Hepatocyte (in vitro differentiated cells): ENCODE data around the gene GOLGA6L1. TPM values are rescaled to one million over a fixed set of nuclear protein-coding genes. Genes with fewer than 3 reads are reported as not detected.
A peak's percentile ranks its signal among the peaks of the same experiment; 100 is the strongest.
"Not testable (repeated sequence)": the region's sequence is repeated elsewhere in the genome, so short reads cannot be mapped to it uniquely, and the experiment has no call there.

Source experiments
- DNase-seq: peaks from one replicate; pipeline ENCODE4 v3.0.0-alpha.2; 2016; ENCODE audit warnings: low spot score
- H2AFZ ChIP-seq: fragments of 200-600 bp; sonication (generic); 2 replicates; pipeline ENCODE4 v1.6.0; 2016; ENCODE audit warnings: antibody characterized with exemption, mild to moderate bottlenecking
- H3K27ac ChIP-seq: fragments of 200-600 bp; sonication (generic); 2 replicates; pipeline ENCODE4 v1.5.1; 2016; ENCODE audit warnings: mild to moderate bottlenecking
- H3K27me3 ChIP-seq: fragments of 200-600 bp; sonication (generic); 2 replicates; pipeline ENCODE4 v1.6.1; 2016
- H3K36me3 ChIP-seq: fragments of 200-600 bp; sonication (generic); replicated peaks from 2 replicates; pipeline ENCODE4 v1.5.1; 2016; ENCODE audit warnings: low read depth; ENCODE audit not compliant: insufficient read depth
- H3K4me1 ChIP-seq: fragments of 200-600 bp; sonication (generic); 2 replicates; pipeline ENCODE4 v1.5.1; 2016; ENCODE audit warnings: mild to moderate bottlenecking, moderate library complexity; ENCODE audit not compliant: insufficient read depth
- H3K4me2 ChIP-seq: fragments of 200-600 bp; sonication (generic); 2 replicates; pipeline ENCODE4 v1.6.0; 2016
- H3K4me3 ChIP-seq: fragments of 200-600 bp; sonication (generic); 2 replicates; pipeline ENCODE4 v1.5.1; 2016; ENCODE audit warnings: mild to moderate bottlenecking
- H3K79me2 ChIP-seq: fragments of 200-600 bp; sonication (generic); 2 replicates; pipeline ENCODE4 v1.6.0; 2017; ENCODE audit warnings: mild to moderate bottlenecking
- H3K9me2 ChIP-seq: fragments of 200-600 bp; sonication (generic); replicated peaks from 2 replicates; pipeline ENCODE4 v1.6.0; 2017; ENCODE audit warnings: mild to moderate bottlenecking; ENCODE audit not compliant: insufficient read depth
- H3K9me3 ChIP-seq: fragments of 200-600 bp; sonication (generic); 2 replicates; pipeline ENCODE4 v1.5.1; 2016; ENCODE audit warnings: low read depth, mild to moderate bottlenecking
- H4K20me1 ChIP-seq: fragments of 200-600 bp; sonication (generic); 2 replicates; pipeline ENCODE4 v1.6.0; 2016; ENCODE audit warnings: mild to moderate bottlenecking; ENCODE audit not compliant: insufficient read depth, poor library complexity, severe bottlenecking
- WGBS: methylation state at CpG from one replicate; pipeline ENCODE4 v1.1.6; 2016; ENCODE audit warnings: low lambda C conversion rate; ENCODE audit errors: missing lambda C conversion rate; 5-methylcytosine and 5-hydroxymethylcytosine counted together
- polyA plus RNA-seq: library from polyadenylated mRNA; unstranded; fragments of >200 nt; fragmentation: Nextera tagmentation; extraction: Ambion mirVana; gene quantifications from 2 replicates; pipeline ENCODE4 v1.2.1, GENCODE V29; 2016
- total RNA-seq: library from RNA; depleted of rRNA; stranded (reverse); fragments of >200 nt; gene quantifications from 2 replicates; pipeline ENCODE4 v1.2.3, GENCODE V29; 2014

Gene GOLGA6L1
- total RNA-seq (not detected in 2 replicates), polyA plus RNA-seq (not detected in 2 replicates)

GRCh38 chr15:23136722-23137121 is at the start of gene GOLGA6L1:
TSS of gene GOLGA6L1 (minus strand) at chr15:23136822. CDS start at chr15:23136731, 91 bp downstream.
- H3K4me1 ChIP-seq, H3K36me3 ChIP-seq, H3K79me2 ChIP-seq, DNase-seq, H3K27me3 ChIP-seq, H2AFZ ChIP-seq, H3K4me3 ChIP-seq, H3K9me3 ChIP-seq, H3K9me2 ChIP-seq, H4K20me1 ChIP-seq, H3K27ac ChIP-seq, H3K4me2 ChIP-seq: not testable (repeated sequence)
- WGBS, result no CpG with 5 or more reads among the region's 7 CpGs

- DNase-seq, H3K36me3 ChIP-seq, H3K4me2 ChIP-seq, H4K20me1 ChIP-seq, H3K27ac ChIP-seq, H3K79me2 ChIP-seq, H3K27me3 ChIP-seq, H3K4me3 ChIP-seq, H3K9me2 ChIP-seq, H3K4me1 ChIP-seq, H2AFZ ChIP-seq, H3K9me3 ChIP-seq: not testable (repeated sequence)
- WGBS, result 85% methylated on average over 9 of the region's 11 CpGs
Observed at GRCh38 chr15:23181201-23181600, 44.6 kb upstream of the GOLGA6L1 start.

GRCh38 chr15:23180547-23180927 is 43.9 kb upstream of the GOLGA6L1 start:
- H3K27me3 ChIP-seq, H3K4me1 ChIP-seq, H3K9me2 ChIP-seq, H3K4me2 ChIP-seq, H3K36me3 ChIP-seq, H3K4me3 ChIP-seq, H3K27ac ChIP-seq, H2AFZ ChIP-seq, H3K9me3 ChIP-seq, H3K79me2 ChIP-seq, H4K20me1 ChIP-seq, DNase-seq: not testable (repeated sequence)
- 82% methylated on average over 15 of the region's 16 CpGs for WGBS

GRCh38 chr15:23179768-23180546 is 43.3 kb upstream of the GOLGA6L1 start:
- H3K4me2 ChIP-seq, result peak overlapping the region; percentile 46
- not testable (repeated sequence) for H2AFZ ChIP-seq

GRCh38 chr15:23176683-23177082 is 40.1 kb upstream of the GOLGA6L1 start:
- H3K9me2 ChIP-seq, H3K36me3 ChIP-seq, H2AFZ ChIP-seq, H3K27ac ChIP-seq, H3K4me2 ChIP-seq, H4K20me1 ChIP-seq, H3K9me3 ChIP-seq, H3K4me1 ChIP-seq, H3K79me2 ChIP-seq, H3K27me3 ChIP-seq, H3K4me3 ChIP-seq, DNase-seq: not testable (repeated sequence)
- 92% methylated on average over 18 of the region's 20 CpGs for WGBS

More at GRCh38 chr15:23179768-23180546, 43.3 kb upstream of the GOLGA6L1 start:
- DNase-seq, result peak; percentile 8
- 64% methylated on average over 12 of the region's 67 CpGs for WGBS
- not testable (repeated sequence) for H3K36me3 ChIP-seq, H3K79me2 ChIP-seq, H3K27ac ChIP-seq, H4K20me1 ChIP-seq, H3K9me2 ChIP-seq, H3K4me3 ChIP-seq, H3K27me3 ChIP-seq, H3K9me3 ChIP-seq, H3K4me1 ChIP-seq

GRCh38 chr15:23175606-23176005 is 39.0 kb upstream of the GOLGA6L1 start:
- H2AFZ ChIP-seq, H3K4me3 ChIP-seq, DNase-seq, H3K4me2 ChIP-seq, H4K20me1 ChIP-seq, H3K27ac ChIP-seq, H3K79me2 ChIP-seq, H3K4me1 ChIP-seq, H3K9me2 ChIP-seq, H3K9me3 ChIP-seq, H3K36me3 ChIP-seq, H3K27me3 ChIP-seq: not testable (repeated sequence)
- 97% methylated on average over 16 of the region's 19 CpGs for WGBS

- H3K27me3 ChIP-seq, H3K4me2 ChIP-seq, H2AFZ ChIP-seq, H3K36me3 ChIP-seq, H3K79me2 ChIP-seq, H3K4me1 ChIP-seq, H3K27ac ChIP-seq, H3K9me2 ChIP-seq, DNase-seq, H4K20me1 ChIP-seq, H3K4me3 ChIP-seq, H3K9me3 ChIP-seq: not testable (repeated sequence)
- WGBS, result 73% methylated on average over 7 of the region's 11 CpGs
Observed at GRCh38 chr15:23174609-23175140, 38.1 kb upstream of the GOLGA6L1 start.

GRCh38 chr15:23132787-23133186 is 3.8 kb downstream of the GOLGA6L1 start:
- not testable (repeated sequence) for H4K20me1 ChIP-seq, H2AFZ ChIP-seq, H3K4me1 ChIP-seq, DNase-seq, H3K4me2 ChIP-seq, H3K9me2 ChIP-seq, H3K79me2 ChIP-seq, H3K4me3 ChIP-seq, H3K9me3 ChIP-seq, H3K36me3 ChIP-seq, H3K27ac ChIP-seq, H3K27me3 ChIP-seq
- WGBS, result 81% methylated on average over 4 of the region's 6 CpGs
